RPMI8226 (cell line): Measurements from ENCODE around the gene INPP5A.
"Not testable (repeated sequence)": the region's sequence is repeated elsewhere in the genome, so short reads cannot be mapped to it uniquely, and the experiment has no call there.

ENCODE experiments used
- DNase-seq: peaks from one replicate; pipeline ENCODE4 v3.0.0-alpha.2; 2015

INPP5A gene

DNA sequence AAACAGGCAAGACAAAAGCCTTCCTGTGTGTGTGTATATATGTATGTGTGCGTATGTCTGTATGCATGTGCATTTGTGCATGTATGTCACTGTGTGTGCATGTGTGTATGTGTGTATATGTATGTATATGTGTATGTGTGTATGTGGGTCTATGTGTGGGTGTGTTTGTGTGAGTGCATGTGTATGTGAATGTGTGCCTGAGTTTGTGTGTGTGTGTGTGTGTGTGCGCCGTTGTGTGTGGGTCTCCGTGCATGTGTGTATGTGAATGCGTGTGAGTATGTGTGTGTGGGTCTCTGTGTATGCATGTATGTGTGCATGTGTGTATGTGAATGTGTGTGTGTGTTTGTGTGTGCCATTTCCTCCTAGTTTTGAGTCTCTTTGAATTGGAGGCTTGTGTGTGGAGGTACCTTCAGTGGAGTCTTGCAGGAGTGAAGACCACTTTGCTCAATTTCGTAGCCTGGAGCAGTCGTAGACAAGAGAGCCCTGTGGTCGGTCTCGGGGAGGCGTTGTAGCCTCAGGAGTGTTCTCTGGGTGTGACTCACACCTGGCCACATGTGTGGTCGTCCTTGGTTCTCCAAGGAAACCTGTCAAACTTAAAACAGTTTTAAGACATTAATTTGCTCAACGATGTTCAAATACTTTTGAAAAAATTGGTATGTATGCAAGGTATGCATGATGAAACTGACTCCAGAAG is 28.1 kb downstream of the INPP5A start:
- DNase-seq: no peak

DNA sequence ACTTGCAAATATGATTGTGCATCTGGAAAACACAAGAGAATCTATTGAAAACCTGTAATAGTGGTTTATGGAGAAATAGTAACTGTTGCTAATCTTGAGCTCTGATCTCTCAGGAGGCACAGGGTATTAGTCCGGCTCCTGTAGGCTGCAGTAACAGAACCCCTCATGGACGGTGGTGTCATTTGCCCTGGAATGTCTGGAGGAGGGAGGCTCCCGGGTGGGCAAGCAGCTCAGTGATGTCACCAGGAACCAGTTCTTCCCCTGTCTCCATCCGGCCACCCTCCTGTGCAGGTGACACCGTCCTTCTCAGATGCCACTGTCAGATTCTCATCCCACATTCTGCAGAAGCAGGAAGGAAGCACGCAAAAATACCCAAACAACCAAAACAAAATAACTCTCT is 29.3 kb downstream of the INPP5A start:
- DNase-seq: no peak

DNA sequence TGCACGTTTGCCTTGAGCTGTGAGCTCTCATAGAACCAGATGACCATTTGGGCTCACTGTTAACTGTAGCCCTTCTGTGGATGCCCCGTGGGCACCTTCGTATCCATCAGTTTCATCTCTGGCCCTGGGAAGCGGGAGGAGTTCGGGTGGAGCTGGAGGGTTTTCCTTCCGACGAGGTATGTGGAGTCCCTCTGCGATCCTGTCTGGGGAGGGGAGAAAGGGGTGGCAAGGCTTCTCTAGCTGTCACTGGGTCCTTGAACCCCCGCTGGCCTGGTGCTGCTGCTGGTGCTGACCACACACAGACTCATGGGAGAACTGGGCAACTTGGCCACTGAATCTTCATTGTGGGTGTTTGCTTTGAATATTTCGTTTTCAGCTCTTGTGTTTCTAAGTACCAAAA is 32.7 kb downstream of the INPP5A start:
- no peak for DNase-seq

DNA sequence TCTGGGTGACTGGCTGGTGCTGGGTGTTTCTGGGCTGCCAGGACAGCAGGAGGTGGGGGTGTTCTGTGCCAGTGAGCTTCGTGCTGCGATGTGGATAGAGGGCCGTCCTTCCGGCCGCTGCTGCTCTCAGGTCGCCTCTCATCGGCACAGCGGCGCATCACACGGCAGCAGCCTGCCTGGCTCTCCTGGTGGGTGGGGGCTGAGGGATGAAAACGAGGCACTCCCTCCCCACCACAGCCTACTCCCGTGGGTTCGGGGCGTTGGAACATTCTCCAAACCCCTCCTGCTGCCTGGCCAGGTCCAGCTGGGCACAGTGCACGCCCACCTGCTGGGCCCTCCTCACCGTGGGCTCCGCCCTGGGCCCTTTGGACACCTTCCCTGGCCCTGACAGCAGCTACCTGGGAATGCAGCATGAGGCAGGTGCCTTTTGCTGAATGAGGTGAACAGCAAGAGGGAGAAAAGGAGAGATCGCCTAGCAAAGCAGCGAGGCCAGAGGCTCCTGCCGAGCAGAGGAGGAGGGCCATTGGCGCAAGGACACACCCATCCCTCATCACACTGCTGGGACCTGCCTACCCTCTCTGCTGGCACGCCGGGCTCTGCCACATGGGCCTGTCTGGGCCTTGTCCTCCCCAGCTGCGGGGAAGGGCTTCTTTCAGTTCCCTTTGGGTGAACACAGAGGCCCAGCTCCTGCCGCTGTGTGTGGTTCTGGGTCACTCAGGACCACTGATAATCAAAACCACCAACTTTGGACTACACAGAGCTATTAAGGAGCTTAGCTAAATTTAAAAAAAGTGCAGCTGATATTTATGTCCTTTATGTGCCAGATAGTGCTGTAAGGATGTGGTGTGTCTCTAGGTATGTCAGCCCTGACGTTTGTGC is 33.4 kb downstream of the INPP5A start:
- DNase-seq: peak; percentile 84

DNA sequence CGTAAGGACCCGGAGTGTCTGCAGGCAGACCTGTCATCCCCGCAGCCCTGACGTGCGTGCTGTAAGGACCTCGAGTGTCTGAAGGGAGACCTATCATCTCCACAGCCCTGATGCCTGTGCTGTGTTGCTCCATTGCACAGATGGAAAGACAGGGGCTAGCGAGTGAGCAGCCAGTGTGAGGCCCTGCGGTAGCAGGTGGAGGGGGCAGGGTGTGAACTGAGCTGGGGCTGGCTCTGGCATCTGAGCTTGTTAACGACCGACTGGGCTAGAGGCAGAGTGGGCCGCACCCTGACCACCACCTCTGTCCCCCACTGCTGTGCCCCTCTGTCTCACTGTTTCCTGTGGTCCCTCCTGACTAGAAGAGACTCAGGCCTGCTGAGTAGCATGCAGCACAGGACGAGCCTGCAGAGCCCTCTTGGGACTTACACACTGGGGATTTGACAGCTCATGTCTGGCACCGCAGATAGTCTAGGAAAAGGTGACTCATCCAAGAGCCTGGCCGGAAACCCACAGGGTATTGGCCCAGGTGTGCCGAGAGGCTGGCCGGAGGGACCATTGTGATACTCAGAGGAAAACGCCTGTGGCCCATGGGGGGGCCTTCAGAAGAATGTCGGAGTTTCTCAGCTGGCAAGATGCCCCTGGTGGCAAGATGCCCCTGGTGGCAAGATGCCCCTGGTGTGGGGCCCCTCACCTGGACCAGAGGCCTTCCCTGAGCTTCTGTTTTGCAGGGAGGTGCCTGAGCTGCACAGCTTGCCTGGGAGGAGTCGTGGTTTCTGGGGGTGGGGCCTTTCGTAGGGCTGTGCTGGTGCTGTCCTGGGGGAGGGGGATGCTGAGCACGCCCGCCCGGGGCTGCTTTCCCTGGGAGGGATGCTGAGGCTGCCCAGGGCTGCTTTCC is 34.3 kb downstream of the INPP5A start:
- peak; percentile 88 for DNase-seq

DNA sequence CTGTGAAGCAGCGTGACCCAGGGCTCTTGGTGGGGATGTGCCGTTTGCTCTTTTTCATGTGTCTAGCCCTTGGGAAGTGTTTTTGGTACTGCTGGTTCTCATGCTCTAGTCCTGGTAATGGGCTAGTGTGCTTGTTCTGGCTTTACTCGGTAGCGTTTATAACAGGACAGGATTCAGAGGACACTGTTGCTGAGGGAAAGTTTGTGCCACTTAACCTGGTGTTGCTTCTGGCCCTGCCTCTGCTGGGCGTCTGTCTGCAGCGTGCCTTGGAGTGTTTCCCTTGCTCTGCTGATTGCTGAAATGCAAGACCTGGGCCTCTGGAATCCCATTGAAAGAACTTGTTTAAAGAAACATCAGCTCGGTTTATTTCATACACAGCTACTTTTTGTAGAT is 35.0 kb downstream of the INPP5A start:
- peak; percentile 11 for DNase-seq

DNA sequence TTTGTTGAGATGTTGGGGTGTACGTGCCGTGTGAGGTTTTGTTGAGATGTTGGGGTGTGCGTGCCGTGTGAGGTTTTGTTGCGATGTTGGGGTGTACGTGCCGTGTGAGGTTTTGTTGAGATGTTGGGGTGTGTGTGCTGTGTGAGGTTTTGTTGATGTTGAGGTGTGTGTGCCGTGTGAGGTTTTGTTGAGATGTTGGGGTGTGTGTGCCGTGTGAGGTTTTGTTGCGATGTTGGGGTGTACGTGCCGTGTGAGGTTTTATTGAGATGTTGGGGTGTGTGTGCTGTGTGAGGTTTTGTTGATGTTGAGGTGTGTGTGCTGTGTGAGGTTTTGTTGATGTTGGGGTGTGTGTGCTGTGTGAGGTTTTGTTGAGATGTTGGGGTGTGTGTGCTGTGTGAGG is 35.4 kb downstream of the INPP5A start:
- DNase-seq: not testable (repeated sequence)

DNA sequence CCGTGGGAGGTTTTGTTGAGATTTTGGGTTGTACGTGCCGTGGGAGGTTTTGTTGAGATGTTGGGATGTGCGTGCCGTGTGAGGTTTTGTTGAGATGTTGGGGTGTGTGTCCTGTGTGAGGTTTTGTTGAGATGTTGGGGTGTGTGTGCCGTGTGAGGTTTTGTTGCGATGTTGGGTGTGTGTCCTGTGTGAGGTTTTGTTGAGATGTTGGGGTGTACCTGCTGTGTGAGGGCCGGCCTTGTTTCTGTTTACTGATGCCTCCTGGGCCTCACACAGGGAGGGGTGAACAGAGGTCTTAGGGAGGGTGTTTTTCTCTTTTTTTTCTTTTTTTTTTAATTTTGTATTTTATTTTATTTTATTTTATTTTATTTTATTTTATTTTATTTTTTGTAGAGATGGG is 36.7 kb downstream of the INPP5A start:
- no peak for DNase-seq

DNA sequence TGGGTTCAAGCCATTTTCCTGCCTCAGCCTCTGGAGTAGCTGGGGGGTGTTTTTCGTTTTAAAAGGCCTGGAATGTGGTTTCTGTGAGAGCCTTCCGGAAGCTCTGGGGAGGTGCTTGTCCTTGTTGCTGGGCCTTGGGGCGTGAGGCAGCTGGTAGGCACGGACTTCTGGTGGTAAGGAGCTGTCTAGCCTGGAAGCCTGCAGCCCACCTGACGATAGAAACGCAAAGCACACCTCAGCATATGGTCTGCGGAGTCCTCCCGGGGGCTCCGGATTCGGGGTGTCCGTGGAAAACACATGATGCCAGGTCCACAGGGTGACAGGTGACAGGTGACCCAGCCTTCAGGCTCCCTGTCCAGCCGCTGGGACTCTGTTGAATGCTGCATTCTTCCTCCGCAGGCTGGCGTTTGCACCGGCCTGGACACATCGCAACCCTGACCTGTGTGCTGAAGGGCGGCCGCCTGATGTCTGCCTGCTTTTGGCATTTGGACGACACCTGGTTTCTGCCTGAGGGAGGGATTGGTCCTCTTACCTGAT is 37.3 kb downstream of the INPP5A start:
- DNase-seq: no peak

DNA sequence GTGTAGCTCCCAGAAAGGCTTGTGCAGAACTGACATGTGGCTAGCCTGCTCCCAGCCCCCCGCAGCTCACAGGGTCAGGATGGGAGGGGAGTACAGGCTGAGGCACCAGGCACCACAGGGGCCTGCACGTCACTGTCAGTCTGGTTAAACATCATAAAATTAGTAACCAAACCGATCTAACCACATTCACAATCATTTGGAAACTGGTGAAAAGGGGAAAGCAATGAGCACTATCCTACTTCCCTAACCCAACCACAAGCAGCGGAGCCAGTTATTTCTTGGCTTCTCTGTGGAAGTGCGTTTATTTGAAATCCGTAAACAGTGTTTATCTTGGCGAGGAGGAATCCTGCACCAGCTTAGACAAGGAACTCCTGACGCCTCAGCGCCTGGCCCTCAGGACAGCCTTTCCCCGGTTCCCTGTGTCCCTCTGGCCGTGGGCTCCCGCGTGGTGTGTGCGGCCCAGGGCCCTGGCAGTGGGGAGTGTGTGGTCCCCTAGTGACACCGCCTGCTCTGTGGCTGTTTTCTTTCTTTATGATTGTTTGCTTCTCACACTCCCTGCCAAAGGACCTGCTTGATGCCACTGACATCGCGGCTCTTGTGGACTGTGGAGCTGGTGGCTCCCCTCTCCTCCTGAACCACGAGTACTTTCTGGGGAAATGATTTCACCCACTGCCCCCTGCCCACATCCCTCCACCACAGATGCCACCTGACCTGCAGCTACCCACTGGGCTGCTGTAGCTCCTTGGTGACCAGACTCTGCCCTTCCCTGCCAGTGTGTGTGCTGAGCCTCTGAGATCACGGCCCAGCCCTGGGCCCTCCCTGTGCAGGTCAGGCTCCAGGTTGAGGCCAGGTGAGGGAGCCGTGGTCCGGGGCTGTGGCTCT is 38.0 kb downstream of the INPP5A start:
- no peak for DNase-seq

DNA sequence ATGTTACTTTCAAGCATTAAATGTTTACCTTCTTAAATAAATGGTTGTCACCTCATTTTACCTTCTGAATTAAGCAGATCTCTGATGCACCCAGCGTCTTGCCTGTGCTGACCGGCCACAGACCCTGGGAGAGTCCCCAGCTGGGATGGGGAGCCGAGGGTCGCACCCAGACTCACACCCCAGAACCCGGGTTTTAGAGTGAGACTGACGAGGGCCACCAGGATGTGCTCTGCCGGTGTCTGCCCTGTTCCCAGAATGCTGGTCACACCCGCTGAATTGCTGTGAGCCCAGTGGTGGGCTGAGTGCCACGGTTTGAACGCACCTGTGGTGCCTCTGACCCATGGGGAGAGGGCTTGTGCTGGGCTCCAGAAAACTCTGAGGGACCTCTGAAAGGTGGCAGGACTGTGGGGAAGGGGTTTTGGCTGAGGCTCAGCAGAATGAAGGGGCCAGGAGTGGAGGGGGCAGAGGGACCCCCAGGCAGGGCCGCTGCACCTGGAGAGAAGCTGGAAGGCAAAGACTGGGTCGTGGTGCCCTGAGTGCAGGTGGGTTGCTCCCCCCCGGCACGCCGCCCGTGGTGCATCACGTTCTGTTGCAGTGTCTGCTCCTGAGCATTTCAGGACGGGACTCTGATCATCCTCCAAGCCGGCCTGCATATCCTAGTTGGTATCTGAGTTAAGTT is 39.2 kb downstream of the INPP5A start:
- DNase-seq: no peak

DNA sequence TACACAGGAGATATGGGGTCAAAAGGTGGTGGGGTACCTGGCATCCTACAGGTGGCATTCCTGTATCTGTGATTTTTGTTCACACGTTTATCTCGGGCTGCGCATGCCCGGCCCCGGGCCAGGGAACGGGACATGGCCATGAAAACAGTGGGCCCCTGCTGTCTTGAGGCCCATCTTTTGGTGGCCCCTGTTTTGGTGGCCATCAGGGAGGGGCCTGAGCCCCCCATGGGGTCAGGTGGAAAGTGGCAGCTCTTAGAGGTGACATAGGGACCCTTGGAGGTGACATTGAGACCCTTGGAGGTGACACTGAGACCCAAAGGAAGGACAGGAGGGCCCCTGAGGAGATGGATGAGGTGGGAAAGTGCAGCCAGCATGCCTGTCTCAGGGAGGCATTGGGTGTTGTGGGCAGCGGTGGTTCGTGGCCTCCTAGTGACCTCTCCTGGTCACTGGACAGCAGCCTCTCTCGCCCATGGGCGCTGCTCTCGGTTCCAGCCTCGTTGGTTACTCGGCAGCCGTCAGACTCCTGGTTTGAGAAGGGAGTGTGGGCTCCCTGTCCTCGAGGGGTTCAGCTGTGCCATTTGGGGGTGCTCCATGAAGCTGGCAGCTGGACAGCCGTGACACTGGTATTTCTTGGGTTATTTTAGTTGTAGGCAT is 39.9 kb downstream of the INPP5A start:
- DNase-seq: no peak

DNA sequence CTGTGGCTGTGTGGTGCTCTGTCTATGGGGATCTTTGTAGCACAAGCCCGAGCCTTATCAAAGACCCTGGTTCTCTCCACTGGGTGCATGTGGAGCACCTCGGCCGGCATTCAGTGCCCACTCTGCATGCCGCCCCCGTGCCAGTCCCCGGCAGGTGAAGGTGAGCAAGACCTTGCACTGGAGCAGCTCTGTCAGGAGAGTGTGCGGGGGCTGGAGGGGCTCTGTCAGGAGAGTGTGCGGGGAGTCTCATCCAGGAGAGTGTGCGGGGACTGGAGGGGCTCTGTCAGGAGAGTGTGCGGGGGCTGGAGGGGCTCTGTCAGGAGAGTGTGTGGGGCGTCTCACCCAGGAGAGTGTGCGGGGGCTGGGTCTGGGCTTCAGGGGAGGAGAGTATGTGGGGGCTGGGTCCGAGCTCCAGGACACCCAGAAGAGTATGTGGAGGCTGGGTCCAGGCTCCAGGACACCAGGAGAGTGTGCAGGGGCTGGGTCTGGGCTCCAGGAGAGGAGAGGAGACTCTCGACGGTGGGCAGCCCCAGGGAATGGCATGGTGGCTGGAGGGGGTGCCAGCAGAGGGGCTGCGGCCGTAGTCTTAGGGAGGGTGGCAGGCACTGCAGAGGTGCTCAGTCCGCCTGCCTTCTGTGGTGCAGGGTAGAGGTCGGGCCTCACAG is 40.8 kb downstream of the INPP5A start:
- no peak for DNase-seq

DNA sequence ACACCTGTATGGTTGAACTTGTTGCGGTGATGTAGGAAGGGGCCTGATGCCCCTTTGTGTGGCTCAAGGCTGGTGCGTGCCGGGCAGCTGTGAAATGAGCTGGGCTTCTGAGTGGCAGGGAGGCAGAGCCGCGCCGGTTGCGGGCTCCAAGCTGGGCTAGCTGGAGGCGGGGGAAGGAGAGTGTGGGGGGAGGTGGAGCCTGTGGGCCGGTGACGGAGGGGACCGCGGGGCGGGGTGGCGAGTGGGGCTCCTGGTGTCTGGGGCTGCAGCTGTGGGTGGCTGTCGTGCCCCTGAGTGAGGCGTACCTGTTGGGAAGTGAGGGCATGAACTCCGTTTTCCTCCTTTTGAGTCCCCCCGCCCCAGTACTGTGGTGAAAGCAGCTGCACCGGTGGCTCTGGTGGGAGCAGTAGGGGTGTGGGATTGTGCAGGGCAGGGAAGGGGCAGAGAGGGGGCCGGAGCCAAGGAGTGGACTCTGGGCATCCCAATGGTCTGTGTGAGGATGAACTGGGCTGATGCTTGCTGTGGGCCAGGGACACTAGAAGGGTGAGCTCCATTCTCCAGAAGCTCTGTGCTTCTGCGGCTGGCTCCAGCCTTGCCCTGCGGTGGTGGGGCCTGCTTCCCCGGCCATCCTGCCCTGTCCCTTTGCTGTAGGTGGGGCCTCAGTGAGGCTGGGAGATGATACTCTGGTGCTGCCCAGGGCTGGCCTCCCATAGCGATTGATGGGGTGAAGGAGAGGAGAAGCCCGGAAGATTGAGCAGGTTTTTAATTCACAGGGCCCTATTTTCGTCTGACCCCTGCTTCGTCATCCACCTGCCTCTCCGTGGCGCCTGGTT is 41.7 kb downstream of the INPP5A start:
- no peak for DNase-seq

DNA sequence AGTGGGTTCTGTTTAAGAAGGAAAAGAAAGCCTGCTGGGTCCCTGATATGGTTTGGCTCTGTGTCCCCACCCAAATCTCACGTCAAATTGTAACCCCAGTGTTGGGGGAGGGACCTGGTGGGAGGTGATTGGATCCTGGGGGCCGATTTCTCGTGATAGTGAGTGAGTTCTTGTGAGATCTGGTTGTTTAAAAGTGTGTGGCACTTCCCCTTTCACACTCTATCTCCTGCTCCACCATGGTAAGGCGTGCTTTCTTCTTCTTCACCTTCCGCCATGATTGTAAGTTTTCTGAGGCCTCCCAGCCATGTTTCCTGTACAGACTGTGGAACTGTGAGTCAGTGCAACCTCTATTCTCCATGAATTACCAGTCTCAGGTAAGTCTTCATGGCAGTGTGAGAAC is 42.6 kb downstream of the INPP5A start:
- no peak for DNase-seq

DNA sequence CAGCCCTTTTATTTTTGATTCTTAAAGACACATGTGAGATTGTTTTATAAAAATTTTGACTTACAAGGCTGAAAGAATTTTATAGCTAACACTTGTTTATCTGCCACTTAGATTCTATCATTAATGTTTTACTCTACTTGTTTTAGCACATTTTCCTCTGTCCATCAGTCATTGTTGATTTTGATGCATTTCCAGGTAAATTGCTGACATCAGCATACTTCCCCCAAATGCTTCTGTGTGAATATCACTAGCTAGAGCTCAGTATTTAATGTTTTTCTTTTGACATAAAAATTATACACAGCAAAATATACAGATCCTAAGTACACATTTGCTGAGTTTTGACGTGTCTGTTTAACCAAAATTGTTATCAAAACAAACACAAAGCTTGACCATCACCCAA is 43.0 kb downstream of the INPP5A start:
- no peak for DNase-seq

DNA sequence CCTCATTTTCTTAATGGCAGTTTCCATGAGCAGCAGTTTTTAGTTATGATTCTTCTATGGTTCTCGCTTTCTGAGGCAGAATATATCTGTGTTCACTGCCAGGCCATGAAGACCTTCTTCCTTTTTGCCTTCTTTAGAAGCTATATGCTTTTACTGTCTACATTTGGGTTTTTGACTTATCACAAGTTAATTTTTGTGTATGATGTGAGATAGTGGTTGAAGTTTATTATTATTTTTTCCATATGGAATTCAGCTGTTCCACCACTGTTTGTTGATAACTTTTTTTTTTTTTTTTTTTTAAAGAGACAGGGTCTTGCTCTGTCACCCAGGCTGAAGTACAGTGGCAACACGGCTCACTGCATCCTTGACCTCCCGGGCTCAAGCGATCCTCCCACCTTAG is 44.5 kb downstream of the INPP5A start:
- no peak for DNase-seq

DNA sequence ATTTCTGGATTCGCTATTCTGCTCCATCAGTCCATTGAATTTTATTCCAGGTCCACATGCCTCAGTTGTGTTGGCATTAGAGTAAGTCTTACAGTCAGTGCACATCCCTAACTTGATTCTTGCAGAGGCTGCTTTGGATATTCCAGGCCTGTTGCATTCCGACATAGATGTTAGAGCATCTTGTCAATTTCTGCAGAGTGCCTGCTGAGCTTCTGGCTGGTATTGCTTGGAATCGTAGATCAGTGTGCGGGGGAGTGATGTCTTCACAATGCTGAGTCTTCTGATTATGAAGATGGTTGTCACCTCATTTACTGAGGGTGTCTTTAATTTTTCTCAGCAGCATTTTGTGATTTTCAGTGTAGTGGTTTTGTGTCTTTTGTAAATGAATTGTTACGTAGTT is 45.2 kb downstream of the INPP5A start:
- no peak for DNase-seq

DNA sequence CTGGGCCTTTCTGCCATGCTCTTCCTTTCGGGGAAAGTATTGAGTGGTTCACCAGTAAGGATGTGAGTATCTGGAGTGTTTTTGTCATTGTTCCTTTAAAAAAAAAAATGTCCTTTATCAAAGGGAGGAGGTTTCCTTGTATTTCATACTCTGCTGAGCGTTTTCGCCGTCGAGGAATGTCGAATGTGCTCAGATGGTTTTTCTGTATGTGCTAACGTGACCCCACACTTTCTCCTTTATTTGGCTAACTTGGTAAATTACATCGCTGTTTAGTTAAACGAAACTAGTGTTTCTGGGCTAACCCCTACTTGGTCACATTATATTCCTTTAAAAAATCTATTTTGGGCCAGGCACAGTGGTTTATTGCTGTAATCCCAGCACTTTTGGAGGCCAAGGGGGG is 45.9 kb downstream of the INPP5A start:
- DNase-seq: no peak
